Vagina (tissue), 2 donors: ENCODE results near the gene THAP5. TPM values are rescaled to one million over a fixed set of nuclear protein-coding genes. Genes with fewer than 3 reads are reported as not detected.

Experiments used
- DNase-seq, 2 donors: peaks; one replicate each; pipeline ENCODE4 v3.0.0-alpha.2; 2017; ENCODE audit errors: extremely low spot score in 2 of 2
- H3K27ac ChIP-seq: fragments of 200-600 bp; sonication (generic); one replicate; pipeline ENCODE4 v1.5.1; 2019
- H3K27me3 ChIP-seq: fragments of 200-600 bp; sonication (generic); one replicate; pipeline ENCODE4 v1.5.1; 2019
- H3K36me3 ChIP-seq, 2 donors: fragments of 200-600 bp; sonication (generic); one replicate each; pipeline ENCODE4 v1.5.1; 2017 to 2019
- H3K4me1 ChIP-seq: fragments of 200-600 bp; sonication (generic); one replicate; pipeline ENCODE4 v1.5.1; 2019
- H3K4me3 ChIP-seq, 2 donors: fragments of 200-600 bp; sonication (generic); 1 replicate in 1 of 2; 2 replicates in 1 of 2; pipeline ENCODE4 v1.5.1; 2016 to 2019
- H3K9me3 ChIP-seq: fragments of 200-600 bp; sonication (generic); one replicate; pipeline ENCODE4 v1.5.1; 2019
- POLR2A ChIP-seq, 2 donors: fragments of 450-650 bp; IDR thresholded peaks; one replicate each; pipeline ENCODE4 v1.6.1; 2017; ENCODE audit warnings: antibody characterized with exemption in 2 of 2, mild to moderate bottlenecking in 2 of 2, moderate library complexity in 2 of 2
- POLR2AphosphoS5 ChIP-seq, 2 donors: sonication (generic); formaldehyde crosslinking; IDR thresholded peaks; one replicate each; pipeline ENCODE4 v1.9.0; 2017; ENCODE audit warnings: antibody characterized with exemption in 2 of 2, mild to moderate bottlenecking in 2 of 2, low read depth in 1 of 2; ENCODE audit not compliant: insufficient read depth in 1 of 2
- intact Hi-C: fragments of 100-400 bp; cut with DNase I; formaldehyde crosslinking; loops from one replicate; pipeline ENCODE4 v1.15.1; 2023
- total RNA-seq: library from RNA; depleted of rRNA; stranded (reverse); fragments of >200 nt; gene quantifications from one replicate; pipeline ENCODE4 v1.2.3, GENCODE V29; 2016
- TF ChIP-seq, protein P1 (sequence below), 3 experiments: fragments of 450-650 bp in 2 of 3; fragments of 200-600 bp in 1 of 3; sonication (generic) in 1 of 3; IDR thresholded peaks; one replicate each; pipeline ENCODE4 v1.5.1; 2017 to 2019; ENCODE audit warnings: antibody characterized with exemption in 3 of 3, mild to moderate bottlenecking in 2 of 3, moderate library complexity in 2 of 3

The THAP5 gene
- total RNA-seq, 1 donor from 2014 or later = 14.5 TPM

DNA sequence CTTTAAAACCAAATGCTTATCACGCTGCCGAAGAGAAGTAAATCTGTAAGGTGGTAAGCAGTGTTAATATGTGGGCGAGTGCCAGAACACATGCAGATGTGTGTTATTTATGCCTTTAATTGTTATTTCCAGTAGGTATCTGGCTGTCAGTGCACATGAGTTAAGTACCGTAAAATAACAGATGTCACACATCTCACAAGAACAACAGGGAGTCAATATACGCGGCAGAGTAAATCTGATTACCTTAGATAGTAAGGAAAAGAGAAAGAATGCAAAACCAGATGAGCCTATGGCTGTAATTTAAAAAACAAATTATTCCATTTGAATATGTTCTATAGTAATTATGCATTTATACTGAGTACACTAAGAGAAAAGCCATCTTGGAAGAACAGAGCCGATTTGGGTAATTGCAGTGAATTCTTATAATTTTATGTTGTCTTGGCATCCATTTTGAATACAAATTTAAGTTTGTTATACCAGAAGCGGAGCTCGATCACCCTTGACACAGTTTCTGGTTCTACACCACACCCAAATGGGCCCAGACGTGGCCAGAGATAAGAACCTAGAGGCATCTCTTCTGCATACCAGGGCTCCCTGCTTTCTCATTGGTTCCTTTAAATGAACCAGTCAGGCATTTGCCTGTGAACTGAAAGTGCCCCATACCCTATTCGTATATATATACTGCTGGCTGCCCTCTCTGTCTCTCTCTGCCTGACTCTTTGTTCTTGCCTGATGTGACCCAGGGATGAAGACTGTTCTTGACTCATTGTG is 35.0 kb upstream of the THAP5 start:
- Histone ChIP-seq H3K27me3 (no peaks in the 10 kb centered on the region), H3K27ac (no peak overlapping the region), H3K36me3 (no peaks in the 10 kb centered on the region), H3K9me3 (no peaks in the 10 kb centered on the region), H3K4me3 (no peak overlapping the region), H3K4me1 (no peaks in the 10 kb centered on the region)
- intact Hi-C loops = no loop called here
- TF ChIP-seq POLR2A (IDR thresholded peaks at IDR 0.05) (no peak), POLR2AphosphoS5 (IDR thresholded peaks at IDR 0.05; ENCODE audit: insufficient read depth in 1 of 2, low read depth in 1 of 2) (no peak)
- no peak for DNase-seq

DNA sequence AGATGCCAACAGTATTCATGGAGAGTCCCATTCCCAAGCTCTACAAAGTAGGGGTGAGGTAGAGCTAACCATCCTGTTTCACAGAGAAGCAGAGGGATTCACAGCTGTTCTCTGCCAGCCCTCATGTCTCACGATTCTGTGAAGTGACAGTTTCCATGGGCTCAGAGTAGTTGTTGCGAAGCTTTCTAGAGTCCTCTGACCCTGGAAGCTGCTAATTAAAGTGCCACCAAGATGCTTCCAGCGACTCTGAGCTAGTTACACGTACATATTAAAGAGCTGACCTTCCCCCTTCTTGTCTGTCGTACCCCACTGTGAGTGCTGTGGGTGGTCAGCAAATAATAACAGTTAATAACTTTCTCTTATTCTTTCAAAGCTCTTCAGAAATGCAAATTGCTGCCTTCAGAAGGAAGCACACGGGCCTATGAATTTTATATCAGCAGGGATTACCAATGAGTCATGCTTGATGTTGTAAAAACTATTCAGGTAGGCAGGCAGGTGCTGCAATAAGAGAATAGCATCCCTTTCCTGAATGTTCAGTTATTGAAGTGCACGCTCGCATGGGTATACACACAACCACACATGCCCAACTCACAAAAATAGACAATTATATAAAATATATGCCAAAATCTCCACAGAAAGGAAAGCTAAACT is 34.3 kb upstream of the THAP5 start:
- Histone ChIP-seq H3K27me3 (no peaks in the 10 kb centered on the region), H3K4me1 (no peaks in the 10 kb centered on the region), H3K27ac (no peak overlapping the region), H3K9me3 (no peaks in the 10 kb centered on the region), H3K36me3 (no peaks in the 10 kb centered on the region), H3K4me3 (no peak overlapping the region)
- TF ChIP-seq POLR2AphosphoS5 (IDR thresholded peaks at IDR 0.05; ENCODE audit: insufficient read depth in 1 of 2, low read depth in 1 of 2) (no peak), POLR2A (IDR thresholded peaks at IDR 0.05) (no peak)
- TF ChIP-seq, protein P1, sequence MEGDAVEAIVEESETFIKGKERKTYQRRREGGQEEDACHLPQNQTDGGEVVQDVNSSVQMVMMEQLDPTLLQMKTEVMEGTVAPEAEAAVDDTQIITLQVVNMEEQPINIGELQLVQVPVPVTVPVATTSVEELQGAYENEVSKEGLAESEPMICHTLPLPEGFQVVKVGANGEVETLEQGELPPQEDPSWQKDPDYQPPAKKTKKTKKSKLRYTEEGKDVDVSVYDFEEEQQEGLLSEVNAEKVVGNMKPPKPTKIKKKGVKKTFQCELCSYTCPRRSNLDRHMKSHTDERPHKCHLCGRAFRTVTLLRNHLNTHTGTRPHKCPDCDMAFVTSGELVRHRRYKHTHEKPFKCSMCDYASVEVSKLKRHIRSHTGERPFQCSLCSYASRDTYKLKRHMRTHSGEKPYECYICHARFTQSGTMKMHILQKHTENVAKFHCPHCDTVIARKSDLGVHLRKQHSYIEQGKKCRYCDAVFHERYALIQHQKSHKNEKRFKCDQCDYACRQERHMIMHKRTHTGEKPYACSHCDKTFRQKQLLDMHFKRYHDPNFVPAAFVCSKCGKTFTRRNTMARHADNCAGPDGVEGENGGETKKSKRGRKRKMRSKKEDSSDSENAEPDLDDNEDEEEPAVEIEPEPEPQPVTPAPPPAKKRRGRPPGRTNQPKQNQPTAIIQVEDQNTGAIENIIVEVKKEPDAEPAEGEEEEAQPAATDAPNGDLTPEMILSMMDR (IDR thresholded peaks at IDR 0.05) = no peak
- intact Hi-C loops = no loop called here
- DNase-seq = no peak

DNA sequence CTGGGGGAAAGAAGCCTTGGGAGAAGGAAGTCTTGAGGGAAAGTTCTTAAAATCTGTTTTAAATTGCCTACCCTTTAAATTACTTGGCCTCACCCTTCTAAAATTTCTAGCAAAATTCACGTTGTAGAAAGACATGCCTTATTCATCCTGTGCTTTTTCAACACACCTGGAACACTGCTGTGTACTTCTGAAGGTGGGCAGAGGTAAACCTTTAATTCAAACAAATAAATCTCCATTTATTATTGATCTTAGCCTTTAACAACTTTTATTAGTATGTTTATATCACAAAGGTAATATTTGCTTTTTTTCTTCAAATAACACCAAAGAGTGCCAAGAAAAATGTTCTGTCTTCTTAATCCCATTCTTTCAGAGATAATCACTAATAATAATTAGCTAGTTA is 30.9 kb upstream of the THAP5 start:
- Histone ChIP-seq H3K27ac (no peak overlapping the region), H3K27me3 (no peaks in the 10 kb centered on the region), H3K9me3 (no peaks in the 10 kb centered on the region), H3K4me1 (no peaks in the 10 kb centered on the region), H3K4me3 (no peak overlapping the region), H3K36me3 (no peaks in the 10 kb centered on the region)
- intact Hi-C loops = no loop called here
- TF ChIP-seq POLR2AphosphoS5 (IDR thresholded peaks at IDR 0.05; ENCODE audit: insufficient read depth in 1 of 2, low read depth in 1 of 2) (no peak), POLR2A (IDR thresholded peaks at IDR 0.05) (no peak)
- TF ChIP-seq, protein P1 (IDR thresholded peaks at IDR 0.05) = no peak
- no peak for DNase-seq

DNA sequence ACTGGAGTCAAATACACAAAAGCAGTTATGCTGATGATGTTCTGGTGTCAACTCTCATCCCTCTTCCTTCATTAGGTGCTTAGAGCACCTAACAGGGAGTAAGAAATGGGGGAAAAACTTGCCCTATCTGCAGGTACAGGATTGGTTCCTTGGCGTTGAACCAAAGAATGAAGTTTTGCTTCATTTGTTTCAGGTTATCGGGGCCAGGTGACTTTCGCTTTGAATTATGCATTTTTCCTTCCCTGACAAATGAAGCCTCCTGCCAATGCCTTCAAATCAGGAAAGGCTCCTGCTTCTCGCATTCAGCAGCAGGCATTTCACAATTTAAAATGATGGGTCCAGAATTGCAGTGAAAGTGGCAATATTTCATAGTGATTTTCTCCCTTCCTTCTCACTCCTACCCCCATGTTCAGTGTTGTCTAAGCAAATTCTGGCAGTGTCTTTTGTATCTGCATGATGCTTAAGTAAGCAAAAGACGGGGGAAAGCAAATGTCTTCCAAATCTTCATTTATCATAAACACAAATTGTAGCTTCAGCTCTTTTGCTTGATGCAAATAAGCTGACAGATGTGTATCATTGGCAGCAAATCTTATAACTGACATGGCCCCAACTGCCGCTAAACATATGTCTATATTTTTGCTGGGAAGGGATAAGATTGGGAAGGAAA is 29.5 kb upstream of the THAP5 start:
- intact Hi-C loops = no loop called here
- Histone ChIP-seq H3K9me3 (no peaks in the 10 kb centered on the region), H3K36me3 (no peaks in the 10 kb centered on the region), H3K4me1 (no peaks in the 10 kb centered on the region), H3K27ac (no peak overlapping the region), H3K4me3 (no peak overlapping the region), H3K27me3 (no peaks in the 10 kb centered on the region)
- TF ChIP-seq POLR2AphosphoS5 (IDR thresholded peaks at IDR 0.05; ENCODE audit: insufficient read depth in 1 of 2, low read depth in 1 of 2) (no peak), POLR2A (IDR thresholded peaks at IDR 0.05) (no peak)
- TF ChIP-seq, protein P1 (IDR thresholded peaks at IDR 0.05) = no peak
- DNase-seq = no peak

DNA sequence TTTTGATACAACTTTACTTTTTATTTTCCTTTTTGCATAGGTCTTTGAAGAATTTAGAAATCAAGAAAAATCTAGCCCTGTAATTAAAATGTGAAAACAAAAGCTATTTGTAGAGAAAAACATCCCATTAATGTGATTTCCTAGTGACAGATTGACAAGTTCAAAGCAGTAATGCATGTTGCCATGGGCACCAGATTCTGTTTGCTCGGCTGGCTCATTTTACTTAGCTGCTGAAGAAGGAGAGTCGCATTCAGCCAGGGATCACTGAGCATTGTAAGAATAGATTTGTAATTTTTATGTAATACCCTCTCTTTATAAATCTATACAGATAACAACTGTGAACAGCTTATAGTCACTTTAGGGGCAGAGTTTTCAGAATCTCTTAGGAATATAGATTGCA is 28.6 kb upstream of the THAP5 start:
- intact Hi-C loops = no loop called here
- TF ChIP-seq, protein P1 (IDR thresholded peaks at IDR 0.05) = no peak
- no peak for TF ChIP-seq POLR2AphosphoS5 (IDR thresholded peaks at IDR 0.05; ENCODE audit: insufficient read depth in 1 of 2, low read depth in 1 of 2)
- no peak for TF ChIP-seq POLR2A (IDR thresholded peaks at IDR 0.05)
- Histone ChIP-seq H3K36me3 (no peaks in the 10 kb centered on the region), H3K27me3 (no peaks in the 10 kb centered on the region), H3K27ac (no peak overlapping the region), H3K4me1 (no peaks in the 10 kb centered on the region), H3K9me3 (no peaks in the 10 kb centered on the region), H3K4me3 (no peak overlapping the region)
- no peak for DNase-seq
